ENCODE data around the gene PPFIBP1.

PPFIBP1 gene

DNA sequence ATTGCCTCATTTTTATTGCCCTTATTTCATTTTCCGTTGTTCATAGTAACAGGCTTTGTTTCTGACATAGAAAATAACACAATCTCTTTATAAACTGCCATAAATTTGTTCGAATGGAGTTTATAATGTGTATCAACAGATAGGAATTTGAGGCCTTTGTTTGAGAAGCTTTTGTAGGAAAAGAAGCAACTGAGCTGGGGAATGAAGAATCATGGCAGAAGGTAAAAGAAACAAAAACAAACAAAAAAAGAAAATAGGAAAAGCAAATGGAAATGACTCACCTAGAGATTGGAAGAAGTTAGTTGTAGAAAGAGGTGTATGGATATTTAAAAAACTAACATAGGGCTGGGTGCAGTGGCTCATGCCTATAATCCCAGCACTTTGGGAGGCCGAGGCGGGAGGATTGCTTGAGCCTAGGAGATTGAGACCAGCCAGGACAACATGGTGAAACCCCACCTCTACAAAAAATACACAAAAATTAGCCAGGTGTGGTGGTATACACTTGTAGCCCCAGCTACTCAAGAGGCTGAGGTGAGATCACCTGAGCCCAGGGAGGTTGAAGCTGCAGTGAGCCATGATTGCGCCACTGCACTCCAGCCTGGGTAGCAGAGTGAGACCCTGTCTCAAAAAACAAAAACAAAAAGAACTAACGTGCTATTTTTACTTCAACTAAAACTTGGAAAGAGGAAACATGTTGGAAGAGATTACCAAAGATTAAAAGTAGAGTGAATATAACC is 171.7 kb downstream of the PPFIBP1 start:
- DNase-seq (ENCODE audit: extremely low read depth, low read depth), result no peak

DNA sequence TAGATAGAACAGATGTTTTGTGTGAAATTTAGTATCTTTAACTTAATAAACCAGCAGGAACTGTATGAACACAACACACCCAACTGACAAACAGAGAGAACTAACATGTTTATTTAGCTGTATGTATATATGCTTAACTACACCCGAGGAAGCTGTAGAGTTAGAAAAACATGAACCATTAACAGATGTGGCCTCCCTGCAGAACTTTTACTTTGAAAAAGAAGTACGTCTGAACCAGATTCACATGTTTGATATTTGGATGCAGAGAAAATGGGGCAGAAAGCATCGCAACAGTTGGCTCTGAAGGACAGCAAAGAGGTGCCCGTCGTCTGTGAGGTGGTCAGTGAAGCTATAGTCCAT is 172.3 kb downstream of the PPFIBP1 start, which contains the start of gene REP15:
REP15 (plus strand) TSS at position 155 of the 360 bp plus-strand sequence; CDS start at position 271, 116 bp downstream.
- DNase-seq (ENCODE audit: extremely low read depth, low read depth), result no peak
- TF ChIP-seq, protein P1, sequence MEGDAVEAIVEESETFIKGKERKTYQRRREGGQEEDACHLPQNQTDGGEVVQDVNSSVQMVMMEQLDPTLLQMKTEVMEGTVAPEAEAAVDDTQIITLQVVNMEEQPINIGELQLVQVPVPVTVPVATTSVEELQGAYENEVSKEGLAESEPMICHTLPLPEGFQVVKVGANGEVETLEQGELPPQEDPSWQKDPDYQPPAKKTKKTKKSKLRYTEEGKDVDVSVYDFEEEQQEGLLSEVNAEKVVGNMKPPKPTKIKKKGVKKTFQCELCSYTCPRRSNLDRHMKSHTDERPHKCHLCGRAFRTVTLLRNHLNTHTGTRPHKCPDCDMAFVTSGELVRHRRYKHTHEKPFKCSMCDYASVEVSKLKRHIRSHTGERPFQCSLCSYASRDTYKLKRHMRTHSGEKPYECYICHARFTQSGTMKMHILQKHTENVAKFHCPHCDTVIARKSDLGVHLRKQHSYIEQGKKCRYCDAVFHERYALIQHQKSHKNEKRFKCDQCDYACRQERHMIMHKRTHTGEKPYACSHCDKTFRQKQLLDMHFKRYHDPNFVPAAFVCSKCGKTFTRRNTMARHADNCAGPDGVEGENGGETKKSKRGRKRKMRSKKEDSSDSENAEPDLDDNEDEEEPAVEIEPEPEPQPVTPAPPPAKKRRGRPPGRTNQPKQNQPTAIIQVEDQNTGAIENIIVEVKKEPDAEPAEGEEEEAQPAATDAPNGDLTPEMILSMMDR (IDR thresholded peaks at IDR 0.05; ENCODE audit: low read depth, low read length), result no peak

More for the DNA sequence above, 171.7 kb downstream of the PPFIBP1 start:
- TF ChIP-seq, protein P1 (IDR thresholded peaks at IDR 0.05; ENCODE audit: low read depth, low read length), result no peak

DNA sequence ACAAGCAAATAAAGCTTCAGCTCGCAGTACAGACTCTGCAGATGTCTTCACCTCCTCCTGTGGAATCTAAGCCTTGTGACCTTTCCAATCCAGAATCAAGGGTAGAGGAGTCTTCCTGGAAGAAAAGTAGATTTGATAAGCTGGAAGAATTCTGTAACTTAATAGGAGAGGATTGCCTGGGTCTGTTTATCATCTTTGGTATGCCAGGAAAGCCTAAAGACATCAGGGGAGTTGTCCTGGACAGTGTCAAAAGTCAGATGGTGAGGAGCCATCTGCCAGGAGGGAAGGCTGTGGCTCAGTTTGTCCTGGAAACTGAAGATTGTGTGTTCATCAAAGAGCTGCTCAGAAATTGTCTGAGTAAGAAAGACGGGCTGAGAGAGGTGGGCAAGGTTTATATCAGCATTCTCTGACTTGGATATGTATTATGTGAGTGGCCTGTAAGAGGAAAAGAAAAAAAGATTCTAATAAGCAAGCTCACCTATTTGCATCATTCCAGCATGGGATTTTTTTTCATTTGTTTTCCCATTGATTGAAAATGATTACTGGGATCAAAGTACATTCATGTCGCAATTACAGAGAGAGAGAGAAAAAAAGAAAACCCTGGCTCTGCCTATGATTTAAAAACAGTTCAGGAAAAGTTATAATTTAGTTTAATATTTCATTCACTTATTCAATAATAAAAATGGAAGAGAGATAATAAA is 173.0 kb downstream of the PPFIBP1 start:
- DNase-seq (ENCODE audit: extremely low read depth, low read depth), result no peak
- TF ChIP-seq, protein P1 (IDR thresholded peaks at IDR 0.05; ENCODE audit: low read depth, low read length), result no peak

DNA sequence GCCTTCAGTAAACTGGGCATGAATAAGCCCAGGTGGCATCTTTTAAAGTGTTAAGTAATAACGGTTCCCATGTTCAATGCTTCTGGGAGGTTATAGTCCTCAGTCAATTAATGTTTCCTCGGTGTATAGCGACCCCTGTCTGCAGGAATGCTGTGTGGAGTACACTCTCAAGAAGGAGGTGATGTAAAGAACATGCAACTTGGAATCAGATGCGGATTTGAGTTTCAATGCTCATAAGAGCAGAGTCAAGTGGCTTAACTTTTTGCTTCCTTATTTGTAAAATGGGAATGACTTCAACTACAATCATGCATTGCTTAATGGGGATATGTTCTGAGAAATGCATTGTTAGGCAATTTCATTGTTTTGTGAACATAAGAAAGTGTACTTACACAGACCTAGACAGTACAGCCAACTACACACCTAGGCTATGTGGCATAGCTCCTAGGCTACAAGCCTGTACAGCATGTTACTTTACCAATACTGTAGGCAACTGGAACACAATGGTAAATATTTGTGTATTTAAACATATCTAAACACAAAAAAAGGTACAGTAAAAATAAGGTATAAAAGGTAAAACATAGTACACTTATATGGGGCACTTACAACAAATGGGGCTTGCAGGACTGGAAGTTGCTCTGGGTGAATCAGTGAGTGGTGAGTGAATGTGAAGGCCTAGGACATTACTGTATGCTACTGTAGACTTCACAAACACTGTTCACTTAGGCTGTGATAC is 179.9 kb downstream of the PPFIBP1 start:
- TF ChIP-seq, protein P1 (IDR thresholded peaks at IDR 0.05; ENCODE audit: low read depth, low read length), result peak; percentile 77
- DNase-seq (ENCODE audit: extremely low read depth, low read depth), result peak; percentile 93

DNA sequence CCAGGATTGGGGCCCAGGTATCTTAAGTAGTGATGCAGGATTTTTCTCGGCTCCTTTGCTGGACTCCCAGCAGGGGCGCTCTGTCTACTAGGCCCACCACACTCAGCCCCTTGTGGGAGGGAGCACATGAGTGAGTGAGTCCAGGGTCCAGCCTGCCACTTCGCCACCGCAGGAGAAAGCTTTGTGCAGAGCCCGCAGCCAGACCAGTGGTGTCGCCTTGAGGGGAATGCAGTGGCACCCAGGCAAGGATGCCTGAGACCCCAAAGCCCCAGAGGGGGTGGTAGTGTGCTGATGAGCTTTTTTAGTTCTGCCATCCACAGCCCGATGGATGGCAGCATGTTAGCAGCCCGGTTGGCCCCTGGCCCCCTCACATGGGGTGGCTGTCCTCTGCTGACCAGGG is 181.3 kb downstream of the PPFIBP1 start:
- TF ChIP-seq, protein P1 (IDR thresholded peaks at IDR 0.05; ENCODE audit: low read depth, low read length), result no peak

GRCh38 chr12:27707216-27707615 is 183.2 kb downstream of the PPFIBP1 start:
- TF ChIP-seq, protein P1 (IDR thresholded peaks at IDR 0.05; ENCODE audit: low read depth, low read length), result no peak

More for the DNA sequence above, 181.3 kb downstream of the PPFIBP1 start:
- DNase-seq (ENCODE audit: extremely low read depth, low read depth), result no peak

More at GRCh38 chr12:27707216-27707615, 183.2 kb downstream of the PPFIBP1 start:
- DNase-seq (ENCODE audit: extremely low read depth, low read depth), result no peak
